ENCODE results near the gene EDIL3.

- TF ChIP-seq EZH2 (IDR thresholded peaks at IDR 0.05) (no peak), CTCF (IDR thresholded peaks at IDR 0.05 in 2 of 3, conservative IDR thresholded peaks at IDR 0.05 in 1 of 3; ENCODE audit: borderline replicate concordance in 1 of 3, insufficient read depth in 1 of 3, low read depth in 2 of 3, low read length in 2 of 3) (no peak), MAX (IDR thresholded peaks at IDR 0.05) (no peak), POLR2AphosphoS5 (IDR thresholded peaks at IDR 0.05; ENCODE audit: low read depth, low read length) (no peak), ATF3 (IDR thresholded peaks at IDR 0.05) (no peak), POLR2A (IDR thresholded peaks at IDR 0.05; ENCODE audit: borderline replicate concordance, extremely low read depth, insufficient read depth, insufficient read length) (no peak), REST (IDR thresholded peaks at IDR 0.05; ENCODE audit: low read depth) (no peak), RAD21 (IDR thresholded peaks at IDR 0.05; ENCODE audit: low read depth) (no peak)
These were observed 187.1 kb downstream of the EDIL3 start for GRCh38 chr5:84197538-84197937.

Data from HCT116 (cell line).